ENCODE results near the gene NOB1.
"Not testable (repeated sequence)": the region's sequence is repeated elsewhere in the genome, so short reads cannot be mapped to it uniquely, and the experiment has no call there.

GRCh38 chr16:69729030-69729429 is 25.7 kb downstream of the NOB1 start:
- not testable (repeated sequence) for TF ChIP-seq CTCF (conservative IDR thresholded peaks at IDR 0.05; ENCODE audit: low read depth, low read length); EZH2 (IDR thresholded peaks at IDR 0.05; ENCODE audit: low read length, unreplicated experiment); EZH2phosphoT487 (IDR thresholded peaks at IDR 0.05; ENCODE audit: borderline replicate concordance, low read length)

Data from PC-3 (cell line).